ENCODE results near the gene EIF3J.

- TF ChIP-seq CTCF (conservative IDR thresholded peaks at IDR 0.05; ENCODE audit: low read length) (peak; percentile 54), EZH2phosphoT487 (IDR thresholded peaks at IDR 0.05; ENCODE audit: borderline replicate concordance) (no peak)
Measured at GRCh38 chr15:44593042-44593736, 56.2 kb downstream of the EIF3J start.

Measured in Loucy (cell line).